ENCODE results near the gene ACSM2B.

- TF ChIP-seq CTBP1 (IDR thresholded peaks at IDR 0.05; ENCODE audit: borderline replicate concordance) (no peak), LEF1 (IDR thresholded peaks at IDR 0.05; ENCODE audit: borderline replicate concordance) (no peak), SP1 (IDR thresholded peaks at IDR 0.05) (no peak), FOXM1 (IDR thresholded peaks at IDR 0.05; ENCODE audit: borderline replicate concordance) (no peak), SUZ12 (IDR thresholded peaks at IDR 0.05) (no peak), FOXA1 (IDR thresholded peaks at IDR 0.05) (no peak), BHLHE40 (IDR thresholded peaks at IDR 0.05; ENCODE audit: borderline replicate concordance) (no peak), L3MBTL2 (conservative IDR thresholded peaks at IDR 0.05) (no peak), ARNT (IDR thresholded peaks at IDR 0.05) (no peak), TARDBP (IDR thresholded peaks at IDR 0.05) (no peak)
These were observed 35.3 kb upstream of the ACSM2B start for GRCh38 chr16:20611350-20611902.
